Iris pigment epithelial cell (primary cell): Measurements from ENCODE around the gene WDR76.
"Not testable (repeated sequence)": the region's sequence is repeated elsewhere in the genome, so short reads cannot be mapped to it uniquely, and the experiment has no call there.

ENCODE experiments used
- DNase-seq: peaks from one replicate; pipeline ENCODE4 v3.0.0-alpha.2; 2011; ENCODE audit warnings: low read depth

Gene WDR76

DNA sequence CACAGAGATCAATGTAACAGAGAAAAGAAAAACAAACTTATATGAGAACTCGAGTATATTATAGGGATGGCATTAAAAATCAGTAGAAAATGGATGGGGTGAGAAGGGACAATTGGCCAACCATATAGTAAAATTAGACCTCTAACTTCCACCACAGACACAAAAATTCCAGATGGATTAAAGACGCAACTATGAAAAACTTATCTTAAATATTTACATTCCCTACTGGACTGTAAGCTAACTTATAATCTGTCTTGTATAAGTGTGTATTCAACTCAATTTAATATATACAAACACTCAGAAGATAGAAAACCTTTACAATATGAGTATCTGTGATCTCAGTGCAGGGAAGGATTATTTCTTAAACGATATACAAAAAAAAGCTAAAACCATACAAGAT lies 5.3 kb upstream of the WDR76 start:
- DNase-seq, result no peak

DNA sequence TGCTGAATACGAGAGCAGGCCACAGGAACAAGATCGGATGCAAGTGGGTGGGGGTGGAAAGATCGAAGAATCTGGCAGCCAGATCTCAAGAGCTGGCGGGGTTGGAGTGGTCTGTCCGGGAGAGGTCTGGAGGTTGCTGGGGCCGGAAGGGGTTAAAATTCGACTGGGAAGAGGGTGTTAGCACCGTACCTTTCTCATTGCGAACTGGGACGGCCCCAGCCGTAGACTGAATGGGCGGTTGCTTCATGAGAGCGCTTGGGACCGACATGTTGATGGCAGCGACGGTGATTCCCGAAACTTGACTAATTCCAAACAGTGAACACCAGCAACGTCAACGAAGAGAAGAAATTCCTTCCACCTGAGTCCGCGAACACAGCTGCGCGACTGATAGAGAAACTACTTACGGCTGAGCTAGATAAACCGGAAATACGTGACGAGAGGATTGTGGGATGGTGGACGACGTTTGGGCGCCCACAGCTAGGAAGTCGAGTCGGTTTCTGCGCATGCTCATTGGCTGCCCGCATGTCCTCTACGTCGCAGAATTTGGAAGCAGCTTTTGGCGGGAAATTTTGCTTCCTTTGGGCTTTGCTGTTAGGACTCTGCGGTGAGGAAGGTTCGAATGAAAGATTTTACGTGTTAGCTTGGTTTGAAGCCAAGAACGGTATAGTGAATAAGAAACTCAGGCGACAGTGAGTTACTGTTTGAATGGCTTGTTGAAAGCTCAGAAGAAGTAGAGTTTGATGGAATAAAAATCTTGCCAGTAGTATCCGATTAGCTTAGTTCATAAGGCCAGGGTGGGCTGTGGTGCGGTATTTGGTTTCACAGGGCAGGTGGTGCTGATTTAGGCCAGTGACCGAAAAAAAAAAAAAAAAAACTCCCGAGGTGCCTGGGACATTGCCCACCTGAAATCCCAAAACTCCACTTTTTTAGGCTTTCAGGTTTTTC lies 2.2 kb upstream of the WDR76 start, which contains the start of gene MFAP1:
TSS of gene MFAP1 (minus strand) at position 389 of the 945 bp plus-strand sequence. CDS start at position 268, 121 bp downstream.
- peak; percentile 98 for DNase-seq

DNA sequence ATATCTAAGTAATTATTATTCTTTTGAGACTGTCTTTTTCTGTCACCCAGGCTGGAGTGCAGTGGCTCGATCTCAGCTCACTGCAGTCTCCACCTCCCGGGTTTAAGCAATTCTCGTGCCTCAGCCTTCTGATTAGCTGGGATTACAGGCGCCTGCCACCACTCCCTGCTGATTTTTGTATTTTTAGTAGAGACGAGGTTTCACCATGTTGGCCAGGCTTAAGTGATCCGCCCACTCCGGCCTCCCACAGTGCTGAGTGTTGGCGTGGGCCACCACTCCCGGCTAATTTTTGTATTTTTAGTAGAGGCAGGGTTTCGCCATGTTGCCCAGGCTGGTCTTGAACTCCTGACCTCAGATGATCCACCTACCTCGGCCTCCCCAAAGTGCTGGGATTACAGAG lies 1.5 kb upstream of the WDR76 start:
- DNase-seq, result not testable (repeated sequence)

DNA sequence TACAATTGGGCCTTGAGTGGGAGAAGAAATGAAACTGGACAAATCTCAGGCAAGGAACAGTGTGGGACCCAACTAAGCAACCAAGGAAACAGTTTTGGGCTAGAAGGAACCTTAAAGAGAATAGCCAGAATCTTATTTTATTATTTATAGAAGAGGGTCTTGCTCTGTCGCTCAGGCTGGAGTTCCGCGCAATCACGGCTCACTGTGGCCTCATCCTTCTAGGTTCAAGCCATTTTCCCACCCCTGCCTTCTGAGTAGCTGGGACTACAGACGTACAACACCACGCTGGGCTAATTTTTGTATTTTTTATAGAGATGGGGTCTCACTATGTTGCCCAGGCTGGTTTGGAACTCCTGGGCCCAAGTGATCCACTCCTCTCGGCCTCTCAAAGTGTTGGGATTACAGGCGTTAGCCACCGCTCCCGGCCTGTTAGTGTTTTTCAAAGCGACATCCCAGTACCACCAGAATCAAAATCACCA lies 734 bp upstream of the WDR76 start:
- no peak for DNase-seq

DNA sequence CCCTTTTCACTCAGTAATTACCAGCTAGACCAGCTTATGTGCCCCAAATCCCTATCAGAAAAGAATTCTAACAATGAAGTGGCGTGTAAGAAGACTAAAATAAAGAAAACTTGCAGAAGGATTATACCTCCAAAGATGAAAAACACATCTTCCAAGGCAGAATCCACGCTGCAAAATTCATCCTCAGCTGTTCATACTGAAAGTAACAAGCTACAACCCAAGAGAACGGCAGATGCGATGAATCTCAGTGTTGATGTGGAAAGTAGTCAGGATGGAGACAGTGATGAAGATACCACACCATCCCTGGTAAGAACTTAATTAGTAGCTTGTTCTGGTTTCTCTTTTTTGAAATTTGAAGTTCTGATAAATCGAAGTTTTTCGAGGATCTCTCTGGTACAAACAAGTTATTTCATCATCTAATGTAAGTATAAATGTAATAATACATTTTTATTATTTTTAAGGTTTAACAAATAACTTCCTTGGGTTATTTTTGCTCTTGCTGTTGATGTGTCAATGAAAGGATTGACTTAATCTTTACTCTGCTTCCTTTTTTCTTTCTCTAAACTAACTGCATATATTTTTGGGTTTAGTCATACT lies 1.4 kb downstream of the WDR76 start:
- DNase-seq, result peak; percentile 14

DNA sequence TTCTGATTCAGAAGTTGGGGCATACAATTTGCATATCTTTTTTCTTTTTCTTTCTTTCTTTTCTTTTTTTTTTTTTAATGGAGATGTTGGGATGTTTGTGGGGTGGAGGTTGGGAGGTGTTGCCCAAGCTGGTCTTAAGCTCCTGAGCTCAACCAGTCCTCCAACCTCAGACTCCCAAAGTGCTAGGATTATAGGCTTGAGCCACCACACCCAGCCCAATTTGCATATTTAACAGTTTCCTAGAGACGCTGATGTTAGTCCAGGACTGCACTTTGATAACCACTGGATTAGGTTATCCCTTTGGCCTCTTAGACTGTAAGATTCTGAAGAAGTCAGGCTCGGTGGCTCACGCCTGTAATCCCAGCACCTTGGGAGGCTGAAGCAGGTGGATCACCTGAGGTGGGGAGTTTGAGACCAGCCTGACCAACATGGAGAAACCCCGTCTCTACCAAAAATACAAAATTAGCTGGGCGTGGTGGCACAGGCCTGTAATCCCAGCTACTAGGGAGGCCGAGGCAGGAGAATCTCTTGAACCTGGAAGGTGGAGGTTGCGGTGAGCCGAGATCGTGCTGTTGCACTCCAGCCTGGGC lies 3.2 kb downstream of the WDR76 start:
- DNase-seq, result not testable (repeated sequence)

DNA sequence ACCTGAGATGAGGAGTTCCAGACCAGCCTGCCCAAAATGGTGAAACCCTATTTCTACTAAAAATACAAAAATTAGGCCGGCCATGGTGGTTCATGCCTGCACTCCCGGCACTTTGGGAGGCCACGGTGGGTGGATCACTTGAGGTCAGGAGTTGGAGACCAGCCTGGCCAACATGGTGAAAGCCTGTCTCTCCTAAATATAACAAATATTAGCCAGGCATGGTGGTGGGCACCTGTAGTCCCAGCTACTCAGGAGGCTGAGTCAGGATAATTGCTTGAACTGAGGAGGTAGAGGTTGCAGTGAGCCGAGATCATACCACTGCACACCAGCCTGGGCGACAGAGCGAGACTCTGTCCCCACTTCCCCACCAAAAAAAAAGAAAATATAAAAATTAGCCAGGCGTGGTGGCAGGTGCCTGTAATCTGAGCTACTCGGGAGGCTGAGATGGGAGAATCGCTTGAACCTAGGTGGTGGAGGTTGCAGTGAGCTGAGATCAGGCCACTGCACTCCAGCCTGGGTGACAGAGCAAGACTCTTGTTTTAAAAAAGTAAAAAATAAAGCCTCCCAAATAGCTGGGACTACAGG lies 4.0 kb downstream of the WDR76 start:
- DNase-seq, result not testable (repeated sequence)

DNA sequence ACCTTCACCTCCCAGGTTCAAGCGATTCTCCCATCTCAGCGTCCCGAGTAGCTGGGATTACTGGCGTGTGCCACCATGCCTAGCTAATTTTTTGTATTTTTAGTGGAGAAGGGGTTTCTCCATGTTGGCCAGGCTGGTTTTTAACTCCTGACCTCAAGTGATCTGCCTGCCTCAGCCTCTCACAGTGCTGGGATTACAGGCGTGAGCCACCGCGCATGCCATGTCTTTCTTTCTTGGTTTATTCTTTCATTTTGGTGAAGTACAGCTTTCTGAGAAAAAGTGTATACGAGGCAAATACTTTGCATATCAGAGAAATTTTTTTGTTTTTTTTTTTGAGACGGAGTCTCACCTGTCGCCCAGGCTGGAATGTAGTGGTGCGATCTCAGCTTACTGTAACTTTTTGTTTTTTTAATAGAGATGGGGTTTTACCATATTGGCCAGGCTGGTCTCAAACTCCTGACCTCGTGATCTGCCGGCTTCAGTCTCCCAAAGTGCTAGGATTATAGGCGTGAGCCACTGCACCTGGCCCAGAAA lies 4.8 kb downstream of the WDR76 start:
- not testable (repeated sequence) for DNase-seq

DNA sequence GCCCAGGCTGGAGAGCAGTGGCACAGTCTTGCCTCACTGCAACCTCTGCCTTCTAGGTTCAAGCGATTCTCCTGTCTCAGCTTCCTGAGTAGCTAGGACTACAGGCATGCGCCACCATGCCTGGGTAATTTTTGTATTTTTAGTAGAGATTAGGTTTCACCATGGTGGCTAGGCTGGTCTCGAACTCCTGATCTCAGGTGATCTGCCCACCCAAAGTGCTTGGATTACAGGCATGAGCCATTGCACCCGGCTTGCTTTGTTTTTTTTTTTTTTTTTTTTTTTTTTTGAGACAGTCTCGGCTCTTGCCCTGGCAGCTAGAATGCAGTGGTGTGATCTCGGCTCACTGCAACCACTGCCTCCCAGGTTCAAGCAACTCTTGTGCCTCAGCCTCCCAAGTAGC lies 5.7 kb downstream of the WDR76 start:
- not testable (repeated sequence) for DNase-seq

DNA sequence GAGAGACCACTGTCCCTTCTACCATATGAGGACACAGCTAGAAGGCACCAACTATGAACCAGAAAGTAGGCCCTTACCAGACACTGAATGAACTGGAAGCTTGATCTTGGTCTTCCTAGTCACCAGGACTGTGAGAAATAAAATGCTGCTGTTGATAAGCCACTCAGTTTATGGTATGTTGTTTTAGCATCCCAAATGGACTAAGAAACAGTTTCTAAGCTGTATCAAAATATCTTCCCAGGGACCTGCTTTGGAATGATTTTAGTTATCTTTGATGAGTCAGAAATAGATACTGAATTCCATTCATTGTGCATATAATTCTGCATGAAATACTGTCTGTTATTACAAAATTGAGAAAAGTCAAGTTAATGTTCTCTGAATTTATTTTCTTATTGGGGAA lies 18.6 kb downstream of the WDR76 start:
- DNase-seq, result peak; percentile 10

DNA sequence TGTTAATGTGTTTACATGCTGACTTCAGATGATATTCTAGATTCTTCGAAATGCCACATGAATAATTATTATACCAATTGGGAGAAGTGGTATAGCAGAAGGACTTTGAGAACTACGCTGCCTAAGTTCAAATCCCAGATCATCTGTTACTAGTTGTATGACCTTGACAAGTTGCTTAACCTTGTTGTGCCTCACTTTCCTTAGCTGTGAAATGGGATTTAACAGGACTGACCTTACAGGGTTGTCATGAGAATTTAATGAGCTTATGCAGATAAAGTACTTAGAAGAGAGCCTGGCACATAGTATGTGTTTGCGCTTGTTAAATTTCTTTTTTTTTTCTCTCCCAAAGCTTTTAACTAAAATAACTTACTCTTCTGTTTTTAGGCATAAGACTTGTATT lies 24.4 kb downstream of the WDR76 start:
- no peak for DNase-seq

DNA sequence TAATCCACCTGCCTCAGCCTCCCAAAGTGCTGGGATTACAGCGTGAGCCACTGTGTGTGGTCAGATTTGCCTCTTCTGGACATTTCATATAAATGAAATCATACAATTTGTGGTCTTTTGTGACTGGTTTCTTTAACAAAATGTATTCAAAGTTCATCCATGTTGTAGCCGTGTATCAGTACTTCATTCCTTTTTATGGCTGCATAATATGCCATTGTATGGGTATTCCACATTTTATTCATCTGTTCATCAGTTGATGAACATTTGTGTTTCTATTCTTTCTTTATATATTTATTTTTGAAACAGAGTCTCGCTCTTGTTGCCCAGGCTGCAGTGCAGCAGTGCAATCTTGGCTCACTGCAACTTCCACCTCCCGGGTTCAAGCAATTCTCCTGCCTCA lies 25.8 kb downstream of the WDR76 start:
- DNase-seq, result no peak

DNA sequence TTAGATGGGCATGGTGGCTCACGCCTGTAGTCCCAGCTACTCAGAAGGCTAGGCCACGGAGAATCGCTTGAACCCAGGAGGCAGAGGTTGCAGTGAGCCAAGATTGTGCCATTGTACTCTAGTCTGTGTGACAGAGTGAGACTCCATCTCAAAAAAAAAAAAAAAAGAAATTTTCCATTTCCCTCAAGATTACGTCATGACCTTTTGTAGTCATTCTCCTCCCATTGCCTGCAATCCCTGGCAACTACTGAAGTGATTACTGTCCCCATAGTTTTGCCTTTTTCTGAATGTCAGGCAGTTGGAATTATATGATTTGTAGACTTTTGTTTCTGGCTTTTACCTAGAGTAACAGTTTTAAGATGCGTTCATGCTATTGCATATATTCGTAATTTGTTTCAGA lies 28.0 kb downstream of the WDR76 start:
- DNase-seq, result peak; percentile 40

DNA sequence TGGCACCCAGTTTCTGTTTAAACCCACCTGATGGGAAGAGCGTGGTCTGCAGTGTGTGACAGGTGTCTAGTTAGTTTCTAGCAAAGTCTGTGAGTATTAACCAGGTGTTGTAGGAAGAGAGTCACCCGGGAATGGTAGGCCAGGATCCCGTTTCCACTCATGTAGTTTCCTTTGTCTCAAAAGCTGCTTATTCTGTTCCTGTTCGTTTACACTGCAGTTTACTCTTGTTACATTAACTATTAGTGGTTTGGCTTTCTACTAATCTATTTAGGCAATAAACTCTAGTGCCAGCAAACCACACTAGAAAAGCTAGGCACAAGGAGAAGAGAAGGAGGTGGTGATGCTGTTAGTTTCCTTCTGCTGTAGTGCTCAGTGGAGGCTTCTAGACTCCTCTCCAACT lies 32.7 kb downstream of the WDR76 start:
- no peak for DNase-seq

DNA sequence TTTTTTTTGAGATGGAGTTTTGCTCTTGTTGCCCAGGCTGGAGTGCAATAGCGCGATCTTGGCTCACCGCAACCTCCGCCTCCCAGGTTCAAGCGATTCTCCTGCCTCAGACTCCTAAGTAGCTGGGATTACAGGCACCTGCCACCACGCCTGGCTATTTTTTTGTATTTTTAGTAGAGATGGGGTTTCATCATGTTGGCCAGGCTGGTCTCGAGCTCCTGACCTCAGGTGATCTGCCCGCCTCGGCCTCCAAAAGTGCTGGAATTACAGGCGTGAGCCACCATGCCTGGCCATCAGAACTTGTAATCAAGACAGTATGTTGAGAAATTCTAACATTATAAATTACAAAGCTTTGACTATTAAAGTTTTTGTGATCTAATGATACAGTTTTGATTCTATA lies 39.8 kb downstream of the WDR76 start:
- not testable (repeated sequence) for DNase-seq

DNA sequence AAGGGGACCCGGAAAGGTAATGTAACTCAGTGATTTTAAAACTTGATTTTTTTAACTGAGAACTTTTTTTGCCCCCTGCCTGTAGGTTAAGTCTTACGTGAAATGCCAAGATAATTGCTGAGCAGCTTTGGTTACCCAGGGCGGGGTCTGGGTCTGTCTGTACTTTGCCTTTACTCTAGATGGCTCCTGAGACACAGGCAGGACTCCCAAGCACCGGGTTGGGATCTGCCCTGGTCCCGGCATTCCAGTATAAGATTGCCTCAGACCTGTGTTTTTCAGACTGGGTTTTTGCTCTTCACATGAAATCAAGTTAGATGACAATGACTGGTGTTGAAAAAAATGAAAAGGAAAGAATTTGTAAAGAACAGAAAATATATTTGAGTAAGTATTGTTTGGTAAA lies 40.3 kb downstream of the WDR76 start:
- DNase-seq, result no peak

DNA sequence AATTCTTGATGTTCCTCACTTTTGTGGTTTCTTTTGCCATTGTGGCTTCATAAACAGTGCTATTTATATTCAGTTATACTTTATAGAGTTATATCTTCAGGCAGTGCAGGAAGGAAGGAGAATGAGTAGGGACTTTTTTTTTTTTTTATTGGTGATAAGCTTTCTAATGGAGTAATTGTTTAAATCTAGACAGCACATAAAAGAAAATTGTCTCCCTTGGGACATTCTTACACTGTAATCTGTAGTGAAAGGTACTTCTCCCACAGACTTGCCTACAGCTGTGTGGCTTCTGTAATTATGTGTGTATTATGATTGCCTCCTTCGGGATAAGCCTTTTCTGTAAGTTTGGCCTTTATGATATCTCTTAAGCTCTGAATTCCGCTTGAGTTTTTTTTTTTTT lies 41.6 kb downstream of the WDR76 start:
- DNase-seq, result no peak

DNA sequence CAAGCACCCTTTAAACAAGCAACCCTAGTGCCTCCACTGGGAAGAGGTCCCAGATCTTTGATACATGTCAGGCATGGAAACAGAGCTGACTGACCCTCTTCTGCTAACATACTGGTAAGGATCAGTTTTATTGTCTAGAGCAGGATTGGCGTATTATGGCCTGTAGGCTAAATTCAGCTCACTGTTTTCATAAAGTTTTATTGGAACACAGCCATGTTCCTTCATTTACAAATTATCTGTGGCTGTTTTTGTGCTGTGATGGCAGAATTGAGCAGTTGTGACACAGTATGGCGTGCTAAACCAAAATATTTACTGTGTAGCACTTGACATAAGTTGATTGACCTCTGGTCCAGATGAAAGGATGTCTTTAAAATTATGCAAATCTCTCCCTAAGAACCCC lies 45.0 kb downstream of the WDR76 start:
- DNase-seq, result no peak

DNA sequence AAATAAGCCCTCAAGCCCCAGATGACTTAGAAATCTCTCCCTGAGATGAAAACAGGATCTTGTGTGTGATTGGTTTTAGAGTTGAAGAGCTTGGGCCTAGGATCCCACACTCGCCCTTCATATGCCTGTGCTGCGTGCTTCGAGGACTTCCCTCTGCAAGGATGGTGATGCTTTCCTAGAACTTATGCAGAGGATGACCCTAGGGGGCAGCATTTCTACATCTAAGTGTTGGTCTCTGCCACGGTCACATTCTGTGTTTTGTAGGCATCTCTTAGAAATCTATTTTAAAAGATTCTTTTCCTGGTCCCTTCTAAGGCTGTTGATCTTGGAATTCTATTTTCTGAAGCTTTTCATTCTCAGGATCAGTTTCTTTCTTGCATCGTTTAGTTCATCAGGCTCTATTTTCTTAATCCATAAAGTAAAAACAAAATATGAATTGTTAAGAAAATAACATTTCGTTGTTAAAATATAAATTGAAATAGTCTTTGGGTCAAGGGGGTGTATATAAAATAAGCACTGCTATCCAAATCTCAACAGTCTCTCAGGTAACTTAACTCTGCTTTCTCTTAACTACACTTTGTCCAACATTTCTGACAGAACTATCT lies 45.7 kb downstream of the WDR76 start:
- peak; percentile 81 for DNase-seq

DNA sequence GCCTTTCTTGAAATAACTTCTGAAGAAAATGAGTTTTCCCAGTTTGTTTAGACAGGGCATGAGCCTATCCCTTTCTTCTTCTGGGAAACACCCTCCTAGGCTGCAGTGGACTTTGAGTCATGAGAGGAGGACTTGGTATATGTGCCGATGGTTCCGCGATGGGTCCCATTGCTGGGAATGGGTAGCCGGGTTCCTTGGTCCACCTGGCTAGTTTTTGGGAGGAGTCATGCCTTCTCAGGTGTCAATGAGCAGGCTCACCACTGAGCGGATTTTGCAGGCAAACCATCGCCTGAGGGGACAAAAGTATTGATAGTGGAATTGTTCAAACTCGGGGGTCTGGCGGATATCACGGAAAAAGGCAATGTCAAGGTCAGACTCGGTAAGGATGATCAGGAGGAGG lies 46.8 kb downstream of the WDR76 start:
- no peak for DNase-seq

DNA sequence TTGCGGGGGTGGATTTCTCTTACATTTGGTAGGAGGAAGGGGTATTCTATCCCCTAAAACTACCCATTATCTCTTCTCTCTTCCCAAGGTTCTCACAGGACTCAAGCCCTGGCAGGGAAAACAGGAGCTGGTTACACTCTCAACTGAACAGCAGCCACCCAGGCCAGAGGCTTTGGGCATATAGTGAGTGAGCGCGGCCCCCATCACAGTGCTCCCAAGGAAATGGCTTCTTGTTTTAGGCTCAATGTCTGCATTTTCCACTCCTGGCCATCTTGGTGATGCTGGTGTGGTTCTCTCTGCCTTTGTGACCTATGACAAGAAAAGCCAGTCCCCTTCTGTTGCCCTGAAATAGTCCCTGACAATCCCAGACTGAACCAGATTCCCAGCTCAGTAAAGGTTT lies 50.1 kb downstream of the WDR76 start:
- DNase-seq, result no peak

DNA sequence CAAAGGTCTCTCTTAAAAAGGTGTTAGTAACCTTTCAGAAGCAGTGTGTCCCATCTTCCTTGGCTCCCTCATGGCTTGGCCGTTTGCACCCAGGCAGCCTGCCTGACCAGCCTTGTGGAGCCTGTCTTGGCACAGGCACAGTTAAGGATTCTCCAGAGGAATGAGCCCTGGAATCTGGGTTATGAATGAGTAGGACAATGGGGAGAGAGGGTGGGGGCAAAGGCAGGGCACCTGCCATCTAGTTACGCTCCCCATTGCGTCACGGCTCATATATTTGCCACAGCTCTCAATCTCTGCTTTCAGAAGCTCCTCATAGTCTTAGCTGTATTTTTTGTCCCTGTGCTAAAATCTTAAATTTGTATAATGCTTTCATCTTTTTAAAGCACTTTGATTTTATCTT lies 50.6 kb downstream of the WDR76 start:
- DNase-seq, result no peak
